NAMALWA (cell line): Measurements from ENCODE around the gene BTBD10.
"Not testable (repeated sequence)": the region's sequence is repeated elsewhere in the genome, so short reads cannot be mapped to it uniquely, and the experiment has no call there.

Experiments
- DNase-seq: peaks from one replicate; pipeline ENCODE4 v3.0.0-alpha.2; 2015; ENCODE audit warnings: low spot score

BTBD10 gene

DNA sequence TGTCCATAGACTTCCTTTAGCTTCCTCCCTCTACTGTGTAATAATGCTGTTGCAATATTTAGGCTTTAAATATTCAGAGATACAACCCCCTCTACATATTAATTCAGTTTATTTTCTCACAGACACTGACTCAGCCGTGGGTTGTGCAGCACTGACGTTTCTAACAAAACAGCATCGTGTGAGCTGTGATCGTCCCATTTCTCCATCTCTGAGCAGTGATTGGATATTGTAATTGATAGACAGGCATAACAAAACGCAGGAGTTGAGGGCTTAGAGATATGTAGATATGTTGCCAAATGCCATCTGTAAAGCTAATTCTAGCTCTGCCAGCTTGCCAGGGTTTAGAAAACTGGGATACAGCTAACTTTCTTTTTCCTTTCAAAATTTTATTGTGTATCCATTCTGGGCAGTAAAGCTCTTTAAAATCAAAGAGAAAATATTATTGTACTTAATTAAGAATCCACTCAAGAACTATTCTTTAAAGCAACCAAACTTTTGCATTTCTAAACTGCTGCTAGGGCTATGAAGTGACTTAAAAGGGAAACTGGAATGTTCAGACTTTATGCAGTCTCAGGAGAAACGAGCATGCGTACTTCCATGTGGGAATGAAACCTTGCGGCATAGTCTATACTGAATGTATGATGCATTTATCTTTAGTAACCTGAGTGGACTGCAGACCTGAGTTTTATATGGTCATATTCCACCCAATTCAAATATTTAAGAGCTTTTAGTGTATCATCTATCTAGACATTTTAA lies 22.7 kb downstream of the BTBD10 start:
- DNase-seq: no peak

DNA sequence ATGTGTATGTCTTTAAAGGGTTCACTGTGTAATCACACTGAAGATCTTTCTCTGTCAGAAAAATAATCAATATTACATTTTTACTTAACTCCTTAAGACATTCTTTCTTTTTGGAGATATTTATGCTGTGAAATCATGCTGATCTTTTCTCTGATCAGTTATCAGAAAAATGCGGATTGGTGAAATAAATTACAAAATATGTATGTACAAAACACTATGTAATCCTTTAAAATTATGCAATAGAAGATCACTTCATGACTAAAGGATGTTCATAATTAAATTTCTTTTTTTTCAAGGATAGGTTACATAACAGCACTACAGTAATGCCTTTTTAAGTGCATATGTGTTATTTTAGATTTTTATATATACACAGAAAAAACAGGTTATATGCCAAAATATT lies 24.7 kb downstream of the BTBD10 start:
- no peak for DNase-seq

DNA sequence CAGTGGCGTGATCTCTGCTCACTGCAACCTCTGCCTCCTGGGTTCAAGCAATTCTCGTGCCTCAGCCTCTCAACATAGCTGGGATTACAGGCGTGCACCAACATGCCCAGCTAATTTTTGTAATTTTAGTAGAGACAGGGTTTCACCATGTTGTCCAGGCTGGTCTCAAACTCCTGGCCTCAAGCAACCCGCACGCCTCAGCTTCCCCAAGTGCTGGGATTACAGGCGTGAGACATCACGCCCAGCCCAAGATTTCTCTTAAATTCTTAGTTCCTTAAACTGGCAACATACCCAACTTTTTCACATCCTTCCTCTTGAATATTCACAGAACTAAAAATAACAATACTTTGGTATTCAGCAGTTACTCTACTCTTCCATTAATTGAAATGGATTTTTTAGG lies 26.2 kb downstream of the BTBD10 start:
- DNase-seq: not testable (repeated sequence)

DNA sequence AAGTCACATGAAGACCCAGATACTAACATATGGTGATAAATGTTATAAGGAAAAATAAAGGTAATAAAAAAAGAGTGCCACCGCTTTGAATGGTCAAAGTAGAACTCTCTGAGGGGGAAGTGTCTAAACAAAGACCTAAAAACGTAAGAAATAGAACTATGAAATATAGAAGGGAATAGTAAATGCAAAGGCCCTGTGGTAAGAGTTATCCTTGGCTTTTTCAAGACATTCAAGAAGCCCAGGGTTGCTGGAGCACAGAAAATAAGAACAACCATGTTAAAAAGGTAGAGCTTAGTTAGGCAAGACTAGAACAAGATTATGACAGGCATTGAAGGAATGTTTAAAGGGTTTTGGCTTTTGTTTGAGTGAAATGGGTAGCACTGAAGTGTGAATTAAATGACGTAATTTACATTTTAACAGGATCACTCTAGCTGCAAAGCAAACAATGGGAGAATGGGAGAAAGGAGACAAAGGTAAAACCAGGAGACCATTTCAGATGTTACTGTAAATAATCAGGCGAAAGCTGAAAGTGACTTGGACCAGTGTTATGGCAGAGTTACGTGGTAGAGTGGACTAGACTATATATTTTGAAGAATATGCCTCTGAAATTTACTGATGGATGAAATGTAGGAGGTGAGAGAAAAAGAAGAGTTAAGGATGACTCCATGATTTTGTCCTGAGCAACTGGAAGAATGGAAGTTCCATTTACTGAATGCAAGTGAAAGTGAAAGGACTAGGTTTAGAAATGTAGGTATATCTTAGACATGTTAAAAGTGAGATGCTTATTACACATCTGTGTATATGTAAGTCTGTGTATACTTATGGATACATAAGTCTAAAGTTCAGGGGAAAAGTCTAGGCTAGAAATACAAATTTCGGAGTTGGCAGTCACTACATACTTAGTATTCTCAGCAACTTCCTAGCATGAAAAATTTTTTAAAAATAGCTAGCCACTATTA lies 28.5 kb downstream of the BTBD10 start:
- DNase-seq: no peak

DNA sequence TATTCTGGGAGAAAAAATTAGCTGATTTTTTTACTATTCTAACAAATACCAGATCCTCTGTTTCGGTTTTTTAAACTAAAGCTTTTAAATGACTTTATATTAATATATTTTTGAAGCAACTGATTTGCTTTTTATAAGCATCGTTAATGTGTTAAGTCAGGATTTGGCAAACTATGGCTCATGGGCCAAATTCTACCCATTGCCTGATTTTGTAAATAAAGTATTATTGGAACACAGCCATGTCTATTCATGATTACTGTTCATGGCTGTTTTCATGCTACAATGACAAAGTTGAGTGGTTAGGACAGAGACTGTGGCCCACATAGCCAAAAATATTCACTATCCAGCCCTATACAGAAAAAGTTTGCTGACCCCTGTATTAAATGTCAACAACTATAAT lies 29.6 kb downstream of the BTBD10 start:
- no peak for DNase-seq

DNA sequence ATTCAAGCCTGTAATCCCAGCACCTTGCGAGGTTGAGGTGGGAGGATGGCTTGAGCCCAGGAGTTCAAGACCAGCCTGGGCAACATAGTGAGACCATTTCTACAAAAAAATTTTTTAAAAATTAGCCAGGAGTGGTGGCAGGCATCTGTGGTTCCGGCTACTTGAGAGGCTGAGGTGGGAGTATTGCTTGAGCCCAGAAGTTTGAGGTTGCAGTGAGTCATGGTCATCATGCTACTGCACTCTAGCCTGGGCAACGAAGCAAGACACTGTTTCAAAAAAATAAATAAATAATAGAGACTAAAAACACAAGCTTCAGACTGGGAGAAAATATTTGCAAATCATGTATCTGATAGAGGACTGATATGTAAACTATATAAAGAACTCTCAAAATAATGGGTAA lies 33.2 kb downstream of the BTBD10 start:
- DNase-seq: no peak

DNA sequence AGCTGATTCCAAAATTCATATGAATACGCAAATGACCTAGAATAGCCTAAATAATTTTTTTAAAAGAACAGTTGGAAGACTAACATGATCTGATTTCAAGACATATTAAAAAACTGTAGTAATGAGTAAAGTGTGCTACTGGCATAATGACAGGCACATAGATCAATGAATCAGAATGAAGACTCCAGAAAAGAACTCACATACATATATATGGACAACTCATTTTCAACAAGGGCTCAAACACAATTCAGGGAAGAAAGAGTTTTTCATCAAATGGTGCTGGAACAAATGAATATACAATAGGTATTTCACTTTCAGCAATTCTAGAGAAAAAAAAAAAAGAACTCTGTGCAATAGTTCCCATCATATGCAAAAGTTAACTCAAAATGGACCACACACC lies 33.7 kb downstream of the BTBD10 start:
- DNase-seq: no peak

DNA sequence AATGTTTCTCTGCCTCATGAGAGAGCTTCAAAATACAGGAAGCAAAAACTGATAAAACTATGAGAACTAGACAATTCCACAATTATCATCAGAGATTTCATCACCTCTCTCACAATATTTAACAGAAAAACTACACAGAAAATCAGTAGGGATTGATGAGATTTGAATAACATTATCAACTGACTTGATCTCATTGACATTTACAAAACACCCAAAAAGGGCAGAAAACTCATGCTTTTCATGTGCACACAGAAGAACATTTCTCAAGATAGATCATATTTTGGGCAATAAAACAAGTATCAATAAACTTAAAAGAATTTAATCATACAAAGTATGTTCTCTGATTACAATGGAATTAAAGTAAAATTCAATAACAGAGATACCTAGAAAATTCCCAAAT lies 35.6 kb downstream of the BTBD10 start:
- DNase-seq: no peak

DNA sequence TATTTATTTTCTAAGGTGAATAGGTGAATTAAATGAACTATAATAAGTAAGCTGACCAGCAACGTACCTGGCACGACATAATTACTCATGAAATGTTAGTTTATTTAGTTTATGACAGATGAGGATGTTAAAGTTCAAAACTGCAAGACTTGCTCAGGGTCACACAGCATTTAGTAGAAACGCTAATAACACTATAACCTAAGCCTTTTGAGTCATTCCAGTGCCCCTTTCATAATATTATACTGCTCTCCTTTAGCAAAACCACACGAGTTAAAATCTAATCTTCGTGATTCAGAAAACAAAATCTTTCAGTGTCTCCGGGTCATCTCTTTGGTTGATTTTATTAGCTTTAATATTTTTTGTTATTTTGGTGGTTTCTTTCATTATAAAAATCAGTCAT lies 39.6 kb downstream of the BTBD10 start:
- DNase-seq: no peak

DNA sequence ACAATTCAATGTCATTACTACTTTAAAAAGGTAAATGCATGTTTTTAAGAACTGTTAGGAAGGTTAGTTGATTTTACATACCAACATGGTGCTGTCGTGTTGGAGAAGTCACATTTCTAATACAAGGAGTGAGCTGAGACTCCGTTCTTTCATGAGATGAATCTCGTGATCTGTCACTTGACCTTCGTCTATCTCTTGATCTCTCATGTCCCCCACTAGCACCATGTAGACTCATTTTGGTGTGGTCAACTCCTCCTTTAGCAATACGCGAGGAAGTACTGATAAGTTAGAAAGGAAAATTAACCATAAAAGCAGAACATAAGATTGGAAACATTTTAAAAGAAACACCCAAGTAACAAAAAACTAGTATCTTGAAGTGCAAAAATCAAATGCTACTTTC lies 41.5 kb downstream of the BTBD10 start:
- DNase-seq: no peak

DNA sequence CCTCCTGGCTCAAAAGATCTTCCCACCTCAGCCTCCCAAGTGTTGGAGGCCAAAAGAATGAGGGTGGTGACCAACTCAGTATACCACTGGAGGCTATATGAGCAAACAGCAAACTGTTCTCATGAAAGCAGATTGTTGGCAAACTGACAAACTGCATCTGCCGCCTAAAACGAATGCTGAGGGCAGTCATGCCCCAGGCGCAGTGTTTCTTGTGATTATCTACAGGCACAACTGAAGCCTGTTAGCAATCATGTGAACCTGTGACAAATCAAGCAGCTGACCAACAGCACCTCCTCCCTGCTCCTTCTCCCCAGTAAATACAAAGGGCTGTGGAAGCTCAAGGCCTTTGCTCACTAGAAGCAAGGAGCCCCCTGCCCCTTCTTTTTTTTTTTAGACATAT lies 47.8 kb downstream of the BTBD10 start:
- DNase-seq: no peak

DNA sequence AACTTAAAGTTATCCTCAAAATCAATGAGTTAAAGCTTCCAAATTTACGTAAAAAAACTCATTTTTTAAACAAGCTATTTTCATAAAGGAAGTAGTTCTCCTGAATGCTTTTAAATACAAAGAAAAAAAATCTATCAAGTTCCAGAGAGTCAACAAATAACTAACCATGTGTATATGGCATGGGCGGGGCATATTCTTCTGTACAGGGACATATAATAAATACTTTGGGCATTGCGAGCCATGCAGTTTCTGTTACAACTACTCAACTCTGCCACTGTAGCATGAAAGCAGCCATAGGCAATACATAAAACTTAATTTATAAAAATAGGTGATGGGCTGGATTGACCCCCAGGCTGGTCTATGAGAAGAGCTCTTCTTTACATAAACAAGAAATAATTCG lies 57.8 kb downstream of the BTBD10 start:
- no peak for DNase-seq

DNA sequence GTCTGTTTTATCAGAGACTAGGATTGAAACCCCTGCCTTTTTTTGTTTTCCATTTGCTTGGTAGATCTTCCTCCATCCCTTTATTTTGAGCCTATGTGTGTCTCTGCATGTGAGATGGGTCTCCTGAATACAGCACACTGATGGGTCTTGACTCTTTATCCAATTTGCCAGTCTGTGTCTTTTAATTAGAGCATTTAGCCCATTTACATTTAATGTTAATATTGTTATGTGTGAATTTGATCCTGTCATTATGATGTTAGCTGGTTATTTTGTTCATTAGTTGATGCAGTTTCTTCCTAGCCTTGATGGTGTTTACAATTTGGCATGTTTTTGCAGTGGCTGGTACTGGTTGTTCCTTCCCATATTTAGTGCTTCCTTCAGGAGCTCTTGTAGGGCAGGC lies 64.7 kb downstream of the BTBD10 start:
- DNase-seq: not testable (repeated sequence)

DNA sequence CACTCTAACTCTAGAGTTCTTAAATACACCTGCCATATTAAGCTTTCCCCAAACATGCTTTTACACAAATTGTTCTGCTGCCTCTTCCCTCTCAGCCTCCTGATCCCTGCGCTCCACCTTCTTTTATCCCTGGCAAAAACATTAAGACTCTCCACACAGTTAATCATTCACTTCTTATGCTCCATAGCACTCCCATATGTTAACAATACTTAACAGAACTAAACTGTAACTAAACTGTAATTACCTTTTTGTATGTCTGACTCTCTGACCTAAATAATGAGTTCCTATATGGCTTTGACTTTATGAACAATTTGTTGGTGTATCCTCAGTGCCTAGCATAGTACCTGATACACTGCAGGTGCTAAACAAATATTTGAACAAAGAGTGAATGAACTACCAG lies 71.8 kb downstream of the BTBD10 start:
- DNase-seq: no peak

DNA sequence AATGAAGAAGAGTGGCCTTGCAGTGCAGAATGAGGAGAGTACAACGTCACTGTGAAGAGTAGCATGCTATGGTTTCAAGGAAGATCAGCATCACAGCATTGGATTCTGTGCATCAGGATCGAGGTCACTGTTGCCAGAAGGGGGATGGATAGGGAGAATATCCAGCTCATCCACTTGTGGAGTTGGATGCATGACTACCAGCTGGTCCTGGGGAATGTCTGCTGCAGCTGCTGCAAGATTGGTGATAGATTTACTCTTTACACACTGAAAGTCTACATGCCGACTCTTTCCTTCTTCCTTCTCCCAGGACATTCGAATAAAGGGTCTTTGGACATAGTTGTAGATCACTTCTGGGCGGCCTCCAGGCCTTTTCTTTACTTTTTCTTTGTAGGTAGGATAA lies 74.3 kb downstream of the BTBD10 start:
- no peak for DNase-seq

DNA sequence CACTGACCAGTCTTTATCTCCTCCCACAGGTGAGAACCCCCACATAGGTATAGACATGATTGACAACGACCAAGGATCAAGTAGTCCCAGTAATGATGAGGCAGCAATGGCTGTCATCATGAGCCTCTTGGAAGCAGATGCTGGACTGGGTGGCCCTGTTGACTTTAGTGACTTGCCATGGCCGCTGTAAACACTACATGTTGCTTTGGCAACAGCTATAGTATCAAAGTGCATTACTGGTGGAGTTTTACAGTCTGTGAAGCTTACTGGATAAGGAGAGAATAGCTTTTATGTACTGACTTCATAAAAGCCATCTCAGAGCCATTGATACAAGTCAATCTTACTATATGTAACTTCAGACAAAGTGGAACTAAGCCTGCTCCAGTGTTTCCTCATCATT lies 76.5 kb downstream of the BTBD10 start:
- DNase-seq: no peak

DNA sequence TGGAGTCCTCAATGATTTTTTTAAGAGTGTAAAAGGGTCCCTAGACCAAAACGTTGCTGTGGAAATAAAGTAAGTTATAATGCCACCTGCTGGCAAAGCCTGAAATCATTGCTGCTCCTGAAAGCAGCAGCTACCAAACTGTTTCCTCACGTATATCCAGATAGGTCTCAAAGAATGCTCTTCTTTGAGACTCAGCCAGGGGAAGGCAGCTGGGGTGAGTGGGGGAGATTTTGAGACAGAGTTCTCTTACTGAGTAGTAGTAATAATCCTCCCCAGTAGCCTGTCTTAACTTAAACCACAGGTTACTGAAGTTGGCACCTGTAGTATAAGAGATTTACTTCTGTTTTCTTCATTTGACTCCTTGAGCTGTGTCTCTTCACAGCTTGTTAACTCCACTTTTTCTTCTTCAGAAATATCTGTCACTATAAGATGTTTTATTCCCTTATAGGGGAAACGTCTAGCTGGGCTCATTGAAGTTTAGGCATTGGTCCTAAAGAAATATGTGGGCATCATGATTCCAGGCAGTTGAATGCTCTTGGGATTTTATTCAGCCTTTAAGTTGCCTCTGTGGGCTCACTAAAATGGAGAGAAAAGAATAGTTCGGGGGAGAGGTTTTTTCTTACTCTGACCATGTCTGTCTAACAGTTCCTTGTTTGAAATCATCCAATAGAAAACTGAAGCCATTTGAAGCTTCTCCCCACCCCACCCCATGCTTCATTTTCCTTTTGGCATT lies 77.9 kb downstream of the BTBD10 start:
- DNase-seq: peak; percentile 72

DNA sequence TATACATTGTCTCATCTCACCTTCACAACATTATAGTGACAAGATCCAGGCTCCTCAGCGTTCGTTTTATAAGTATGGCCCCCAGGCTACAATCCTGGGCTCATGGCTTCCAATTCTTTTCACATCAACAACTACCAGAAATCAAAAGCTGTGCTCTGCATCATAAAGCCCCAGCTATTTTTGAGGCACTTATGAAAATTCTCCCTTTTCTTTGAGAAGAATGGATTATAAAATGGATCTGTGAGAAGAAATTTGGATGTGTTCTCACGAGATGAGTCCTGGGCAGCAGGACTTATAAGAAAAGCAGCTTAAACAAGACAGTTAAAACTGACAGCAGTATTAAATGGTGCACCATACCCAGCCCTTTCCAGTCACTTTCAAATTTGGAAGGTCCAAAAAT lies 80.3 kb downstream of the BTBD10 start:
- no peak for DNase-seq

DNA sequence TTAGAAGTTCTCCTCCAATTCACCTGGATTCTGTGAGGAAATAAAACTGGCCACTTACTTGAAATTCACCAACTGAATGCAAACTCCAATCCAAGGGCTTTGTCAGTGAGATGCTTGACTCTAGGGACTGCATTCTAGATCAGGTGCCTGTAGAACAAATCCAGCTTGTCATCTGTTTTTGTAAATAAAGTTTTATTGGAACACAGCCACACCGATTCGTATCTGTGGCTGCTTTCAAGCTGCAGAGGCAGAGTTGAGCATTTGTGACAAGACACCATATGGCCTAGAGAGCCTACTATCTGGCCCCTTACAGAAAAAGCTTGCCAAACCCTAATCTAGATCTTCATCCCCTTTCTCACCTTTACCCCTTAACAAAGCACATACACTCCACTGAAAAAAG lies 82.3 kb downstream of the BTBD10 start:
- no peak for DNase-seq

DNA sequence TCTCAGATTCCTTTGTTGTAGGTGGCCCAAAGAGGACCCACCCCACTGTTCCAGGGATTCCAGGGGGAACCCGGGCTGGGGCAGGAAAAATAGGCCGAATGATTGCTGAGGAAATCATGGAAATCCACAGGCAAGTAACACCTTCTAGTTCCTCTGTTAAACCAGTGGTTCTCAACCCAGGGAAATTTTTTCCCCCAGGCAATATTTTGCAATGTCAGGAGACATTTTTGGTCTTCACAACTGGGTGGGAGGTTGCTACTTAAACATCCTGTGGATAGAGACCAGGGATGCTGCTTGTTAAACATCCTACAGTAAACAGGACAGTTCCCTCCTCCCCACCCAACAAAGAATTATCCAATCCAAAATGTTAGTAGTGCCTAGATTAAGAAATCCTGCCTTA lies 84.7 kb downstream of the BTBD10 start:
- no peak for DNase-seq

DNA sequence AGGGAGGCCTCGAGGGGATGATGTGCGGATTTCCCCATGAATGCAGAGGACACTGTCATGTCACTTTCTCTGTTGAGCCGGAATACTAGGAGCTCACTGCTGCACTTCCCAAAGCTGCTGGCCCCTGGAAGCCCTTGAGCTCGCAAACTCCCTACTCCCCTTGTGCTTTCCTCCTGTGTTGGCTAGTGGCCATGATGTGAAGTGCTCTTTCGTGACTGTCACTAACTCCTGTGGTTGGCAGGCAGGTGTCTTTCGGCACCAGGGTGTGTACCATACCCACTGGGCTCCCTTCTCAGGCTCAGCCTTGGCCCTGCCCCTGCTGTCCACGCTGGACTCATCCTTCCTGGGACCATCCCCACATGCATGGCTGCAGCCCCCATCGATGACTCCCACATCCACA lies 86.2 kb downstream of the BTBD10 start:
- DNase-seq: no peak

DNA sequence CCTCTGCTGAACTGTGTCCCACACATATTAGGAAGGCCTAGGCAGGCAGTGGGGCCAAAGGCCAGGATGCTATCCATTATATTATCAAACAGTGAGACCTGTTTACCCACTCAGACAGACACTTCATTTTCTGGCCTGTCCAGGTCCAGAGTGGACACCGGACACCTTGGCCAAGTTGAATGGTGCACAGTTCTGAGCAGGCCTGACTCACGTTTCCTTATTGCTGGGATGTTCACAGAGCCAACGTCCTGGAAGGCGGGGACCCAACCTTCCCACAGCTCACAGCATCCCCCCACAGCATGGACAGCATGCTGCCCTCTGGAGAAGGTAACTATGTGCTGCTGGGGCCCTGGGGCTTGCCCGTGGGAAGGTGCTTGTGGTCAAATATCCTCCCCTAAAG lies 86.6 kb downstream of the BTBD10 start:
- DNase-seq: no peak

DNA sequence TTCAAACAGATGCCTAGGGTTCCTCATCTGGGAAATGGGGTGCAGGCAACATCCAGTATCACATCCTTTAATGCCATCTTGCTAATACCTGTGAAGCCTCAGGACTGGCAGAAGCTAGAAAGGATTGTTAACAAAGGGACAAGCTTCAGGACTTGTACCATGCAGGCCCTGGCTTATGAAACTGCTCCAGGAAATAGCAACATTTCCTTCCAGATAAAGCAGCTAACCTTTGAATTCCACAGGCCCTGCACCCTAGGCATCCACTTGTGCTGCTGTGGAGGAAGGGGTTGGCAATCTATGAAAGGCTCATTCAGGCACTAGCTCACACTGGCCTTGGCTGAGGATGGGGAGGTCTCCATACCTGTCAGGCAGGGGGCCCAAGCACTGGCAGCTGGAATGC lies 87.2 kb downstream of the BTBD10 start:
- no peak for DNase-seq
